Fibroblast of peridontal ligament (primary cell): ENCODE results near the gene SLC15A2.
"Not testable (repeated sequence)": the region's sequence is repeated elsewhere in the genome, so short reads cannot be mapped to it uniquely, and the experiment has no call there.

Experiments used
- DNase-seq: peaks from one replicate; pipeline ENCODE4 v3.0.0-alpha.2; 2010; ENCODE audit errors: extremely low read depth

SLC15A2 gene

GRCh38 chr3:121894301-121894990 is at the start of gene SLC15A2:
Gene SLC15A2, plus strand, starts transcription at chr3:121894401. Its CDS starts 76 bp downstream, at chr3:121894477.
- peak; percentile 5 for DNase-seq

- no peak for DNase-seq
Observed at GRCh38 chr3:121844892-121845291, 49.3 kb upstream of the SLC15A2 start.

GRCh38 chr3:121852256-121852655 is 41.9 kb upstream of the SLC15A2 start:
- no peak for DNase-seq

GRCh38 chr3:121855555-121855954 is 38.6 kb upstream of the SLC15A2 start:
- DNase-seq: no peak

GRCh38 chr3:121857778-121858177 is 36.4 kb upstream of the SLC15A2 start:
- DNase-seq: not testable (repeated sequence)

- not testable (repeated sequence) for DNase-seq
Observed at GRCh38 chr3:121863247-121863646, 31.0 kb upstream of the SLC15A2 start.

- DNase-seq: no peak
Observed at GRCh38 chr3:121863801-121864200, 30.4 kb upstream of the SLC15A2 start.

- DNase-seq: no peak
Observed at GRCh38 chr3:121869736-121870135, 24.5 kb upstream of the SLC15A2 start.

- DNase-seq: no peak
Observed at GRCh38 chr3:121870717-121871116, 23.5 kb upstream of the SLC15A2 start.

GRCh38 chr3:121871430-121871829 is 22.8 kb upstream of the SLC15A2 start:
- no peak for DNase-seq

- DNase-seq: no peak
Observed at GRCh38 chr3:121878411-121878810, 15.8 kb upstream of the SLC15A2 start.

GRCh38 chr3:121883507-121883906 is 10.7 kb upstream of the SLC15A2 start:
- peak; percentile 7 for DNase-seq

GRCh38 chr3:121885386-121885785 is 8.8 kb upstream of the SLC15A2 start:
- DNase-seq: no peak

GRCh38 chr3:121895121-121895520 is 920 bp downstream of the SLC15A2 start:
- DNase-seq: no peak

- DNase-seq: no peak
Observed at GRCh38 chr3:121895736-121896135, 1.5 kb downstream of the SLC15A2 start.

- no peak for DNase-seq
Observed at GRCh38 chr3:121896823-121897222, 2.6 kb downstream of the SLC15A2 start.

- no peak for DNase-seq
Observed at GRCh38 chr3:121897296-121897695, 3.1 kb downstream of the SLC15A2 start.

GRCh38 chr3:121913305-121913990 is 19.2 kb downstream of the SLC15A2 start:
- no peak for DNase-seq

- no peak for DNase-seq
Observed at GRCh38 chr3:121914081-121914998, 20.1 kb downstream of the SLC15A2 start.

GRCh38 chr3:121916189-121916588 is 22.0 kb downstream of the SLC15A2 start:
- DNase-seq: no peak

GRCh38 chr3:121918779-121919483 is 24.7 kb downstream of the SLC15A2 start:
- no peak for DNase-seq

GRCh38 chr3:121924734-121925133 is 30.5 kb downstream of the SLC15A2 start:
- DNase-seq: no peak
